AG04450 (cell line): ENCODE data around the gene RGS7. TPM values are rescaled to one million over a fixed set of nuclear protein-coding genes. Genes with fewer than 3 reads are reported as not detected.

ENCODE experiments used
- CTCF ChIA-PET: fragments of 300-600, 350-600 bp; formaldehyde crosslinking; extraction: SDS; loops from one replicate; lab custom pipeline; 2022; ENCODE audit warnings: antibody characterized with exemption, inconsistent platforms; lab: Charles Lee
- POLR2A ChIA-PET: fragments of 350-600 bp; formaldehyde crosslinking; extraction: SDS; loops from one replicate; lab custom pipeline; 2021; ENCODE audit warnings: antibody characterized with exemption, inconsistent platforms; lab: Yijun Ruan, JAX
- DNase-seq: peaks from one replicate; pipeline ENCODE4 v3.0.0-alpha.2; 2011; ENCODE audit warnings: low read depth, low spot score
- H3K27ac ChIP-seq: one replicate; pipeline ENCODE4 v1.5.1; 2012; ENCODE audit warnings: low read depth, low read length, control low read depth
- H3K27me3 ChIP-seq: one replicate; pipeline ENCODE4 v1.6.0; 2012; ENCODE audit warnings: low read length; ENCODE audit not compliant: control insufficient read depth, insufficient read depth
- H3K4me3 ChIP-seq: 2 replicates; pipeline ENCODE4 v1.5.1; 2011; ENCODE audit warnings: mild to moderate bottlenecking, low read depth, low read length, control low read depth
- H3K9me3 ChIP-seq: 2 replicates; pipeline ENCODE4 v1.5.1; 2012; ENCODE audit warnings: low read length; ENCODE audit not compliant: control insufficient read depth, insufficient read depth
- CTCF ChIP-seq: IDR thresholded peaks from 2 replicates; pipeline ENCODE4 v1.5.1; 2011; ENCODE audit warnings: low read depth, low read length, control low read depth, inconsistent platforms
- polyA plus RNA-seq: library from polyadenylated mRNA; depleted of rRNA; stranded (reverse); fragments of >200 nt; gene quantifications from 2 replicates; pipeline ENCODE4 v1.2.3, GENCODE V29; 2011

The RGS7 gene
- polyA plus RNA-seq, 1 experiment, result 0.29 TPM

GRCh38 chr1:241077386-241078147, 279.4 kb downstream of the RGS7 start:
- no peak for TF ChIP-seq CTCF
- peaks cover 4% of the 10 kb centered on the region; the same call in 1 of the 2 replicates for H3K9me3 ChIP-seq
- POLR2A ChIA-PET, result no interaction called here
- no peak overlapping the region for H3K27ac ChIP-seq
- H3K27me3 ChIP-seq, result no peaks in the 10 kb centered on the region
- no peak overlapping the region for H3K4me3 ChIP-seq
- CTCF ChIA-PET, result interaction anchor here (0.6 kb wide), 1 partner anchor 30 kb away, joined by 3 read pairs; no protein-coding TSS in a partner anchor
- no peak for DNase-seq

- POLR2A ChIA-PET, result no interaction called here
These were observed 282.5 kb downstream of the RGS7 start for GRCh38 chr1:241074507-241074906.

GRCh38 chr1:241068359-241068758, 288.6 kb downstream of the RGS7 start:
- no peak for DNase-seq
- Histone ChIP-seq H3K4me3 (no peak overlapping the region), H3K9me3 (peaks cover 16% of the 10 kb centered on the region; the same call in 1 of the 2 replicates), H3K27ac (no peak overlapping the region), H3K27me3 (no peaks in the 10 kb centered on the region)
- CTCF ChIA-PET, result no interaction called here
- TF ChIP-seq CTCF, result no peak
- POLR2A ChIA-PET, result no interaction called here

More at GRCh38 chr1:241074507-241074906, 282.5 kb downstream of the RGS7 start:
- Histone ChIP-seq H3K9me3 (peaks cover 13% of the 10 kb centered on the region; the same call in 1 of the 2 replicates), H3K4me3 (no peak overlapping the region), H3K27me3 (no peaks in the 10 kb centered on the region), H3K27ac (no peak overlapping the region)
- TF ChIP-seq CTCF, result no peak
- DNase-seq, result no peak
- CTCF ChIA-PET, result no interaction called here

GRCh38 chr1:241063276-241063675, 293.7 kb downstream of the RGS7 start:
- peaks cover 7% of the 10 kb centered on the region; the same call in 1 of the 2 replicates for H3K9me3 ChIP-seq
- no peaks in the 10 kb centered on the region for H3K27me3 ChIP-seq
- DNase-seq, result no peak
- ChIA-PET CTCF (no interaction called here), POLR2A (no interaction called here)
- H3K4me3 ChIP-seq, result no peak overlapping the region
- H3K27ac ChIP-seq, result no peak overlapping the region
- TF ChIP-seq CTCF, result no peak

- Histone ChIP-seq H3K27me3 (no peaks in the 10 kb centered on the region), H3K4me3 (no peak overlapping the region), H3K9me3 (peaks cover 7% of the 10 kb centered on the region), H3K27ac (no peak overlapping the region)
- TF ChIP-seq CTCF, result no peak
- no peak for DNase-seq
- CTCF ChIA-PET, result no interaction called here
- POLR2A ChIA-PET, result no interaction called here
These were observed 295.9 kb downstream of the RGS7 start for GRCh38 chr1:241061062-241061461.
